ENCODE data around the gene BTG2. TPM values are rescaled to one million over a fixed set of nuclear protein-coding genes. Genes with fewer than 3 reads are reported as not detected.

The BTG2 gene
- total RNA-seq, 1 experiment from 2014 or later, result 24.2 TPM

- POLR2A ChIA-PET, result interaction anchor here (0.8 kb wide), 1 partner anchor 14 kb away, joined by 3 read pairs; no protein-coding TSS in a partner anchor
- H3K9ac ChIP-seq (ENCODE audit: low read length), result no peak overlapping the region
- CTCF ChIA-PET, result interaction anchor here (0.8 to 1.6 kb wide), 7 partner anchors 8 to 356 kb away, joined by 3 to 7 read pairs (median 4); no protein-coding TSS in a partner anchor
- no peaks in the 10 kb centered on the region for H3K9me3 ChIP-seq (ENCODE audit: control insufficient read depth in 1 of 2, insufficient read depth in 1 of 2, low read depth in 1 of 2, low read length in 2 of 2)
- H3K36me3 ChIP-seq (ENCODE audit: control insufficient read depth in 1 of 2, insufficient read depth in 2 of 2, low read length in 2 of 2), result no peaks in the 10 kb centered on the region
- TF ChIP-seq POLR2A (IDR thresholded peaks at IDR 0.05; ENCODE audit: borderline replicate concordance, extremely low read depth, insufficient read depth, insufficient read length) (no peak), CTCF (IDR thresholded peaks at IDR 0.05 in 2 of 3, conservative IDR thresholded peaks at IDR 0.05 in 1 of 3; ENCODE audit: borderline replicate concordance in 1 of 3, insufficient read depth in 1 of 3, low read depth in 2 of 3, low read length in 2 of 3) (peak in 2 of 3 experiments; percentile 17 to 29; a peak in 2 of 6 replicates), RAD21 (IDR thresholded peaks at IDR 0.05; ENCODE audit: low read depth) (peak; percentile 24; the same call in 1 of the 2 replicates), TCF7L2 (IDR thresholded peaks at IDR 0.05; ENCODE audit: borderline replicate concordance, extremely low read depth, insufficient read depth, insufficient read length) (peak; percentile 27), SIN3A (IDR thresholded peaks at IDR 0.05; ENCODE audit: low read depth) (no peak), SP1 (IDR thresholded peaks at IDR 0.05; ENCODE audit: low read depth) (no peak), POLR2AphosphoS5 (IDR thresholded peaks at IDR 0.05; ENCODE audit: low read depth, low read length) (no peak)
- no peak overlapping the region for H2AFZ ChIP-seq (ENCODE audit: low read depth, low read length, poor library complexity, severe bottlenecking)
- H3K79me2 ChIP-seq (ENCODE audit: insufficient read depth, low read length), result no peaks in the 10 kb centered on the region
- ATAC-seq (no peak), DNase-seq (ENCODE audit: low read depth, low spot score) (no peak)
- H3K9me2 ChIP-seq (ENCODE audit: insufficient read depth), result no peaks in the 10 kb centered on the region
- H3K27me3 ChIP-seq (ENCODE audit: insufficient read depth, low read length), result peaks cover 9% of the 10 kb centered on the region; the same call in 1 of the 2 replicates
- BruUV-seq (replicated peaks), result no TSS peak
- H4K20me1 ChIP-seq (ENCODE audit: insufficient read depth), result no peaks in the 10 kb centered on the region
- no peak overlapping the region for H3K27ac ChIP-seq (ENCODE audit: low read depth, low read length)
- H3K4me1 ChIP-seq (ENCODE audit: control insufficient read depth in 1 of 2, insufficient read depth in 2 of 2, low read length in 2 of 2), result peaks cover 0 to 3% of the 10 kb centered on the region in 2 experiments; a peak in 3 of 4 replicates
- H3K4me3 ChIP-seq (replicated peaks in 1 of 2; ENCODE audit: low read depth in 1 of 2, low read length in 2 of 2), result no peak overlapping the region
- RAD21 ChIA-PET (ENCODE audit: low non-redundant PET in 1 of 2, low total read pairs in 2 of 2, uncharacterized antibody in 2 of 2, unreplicated experiment in 2 of 2), result no interaction called here
- H3K4me2 ChIP-seq (ENCODE audit: low read length), result no peak overlapping the region
- intact Hi-C loops (cut with micrococcal nuclease), result no loop called here
Measured at GRCh38 chr1:203346060-203346768, 40.9 kb downstream of the BTG2 start.
